NCI-H1417 treated with DMSO at 0.1 percent for 48 hours (cell line): ENCODE results near the gene CFAP45.
"Not testable (repeated sequence)": the region's sequence is repeated elsewhere in the genome, so short reads cannot be mapped to it uniquely, and the experiment has no call there.

ENCODE experiments used
- DNase-seq: peaks from one replicate; lab custom pipeline; 2025; lab: John Stamatoyannopoulos, UW

The CFAP45 gene

DNA sequence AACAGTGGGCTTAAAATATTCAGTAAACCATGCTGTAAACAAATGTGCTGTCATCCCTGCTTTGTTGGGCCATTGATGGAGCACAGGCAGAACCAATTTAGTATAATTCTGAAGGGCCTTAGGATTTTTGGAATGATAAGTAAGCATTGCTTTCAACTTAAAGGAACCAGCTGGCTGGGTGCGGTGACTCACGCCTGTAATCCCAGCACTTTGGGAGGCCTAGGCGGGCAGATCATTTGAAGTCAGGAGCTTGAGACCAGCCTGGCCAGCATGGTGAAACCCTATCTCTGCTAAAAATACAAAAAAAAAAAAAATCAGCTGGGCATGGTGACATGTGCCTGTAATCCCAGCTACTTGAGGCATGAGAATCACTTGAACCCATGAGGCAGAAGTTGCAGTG is 4.1 kb upstream of the CFAP45 start:
- DNase-seq, result not testable (repeated sequence)

GRCh38 chr1:159902541-159902940 is 2.6 kb upstream of the CFAP45 start:
- no peak for DNase-seq

DNA sequence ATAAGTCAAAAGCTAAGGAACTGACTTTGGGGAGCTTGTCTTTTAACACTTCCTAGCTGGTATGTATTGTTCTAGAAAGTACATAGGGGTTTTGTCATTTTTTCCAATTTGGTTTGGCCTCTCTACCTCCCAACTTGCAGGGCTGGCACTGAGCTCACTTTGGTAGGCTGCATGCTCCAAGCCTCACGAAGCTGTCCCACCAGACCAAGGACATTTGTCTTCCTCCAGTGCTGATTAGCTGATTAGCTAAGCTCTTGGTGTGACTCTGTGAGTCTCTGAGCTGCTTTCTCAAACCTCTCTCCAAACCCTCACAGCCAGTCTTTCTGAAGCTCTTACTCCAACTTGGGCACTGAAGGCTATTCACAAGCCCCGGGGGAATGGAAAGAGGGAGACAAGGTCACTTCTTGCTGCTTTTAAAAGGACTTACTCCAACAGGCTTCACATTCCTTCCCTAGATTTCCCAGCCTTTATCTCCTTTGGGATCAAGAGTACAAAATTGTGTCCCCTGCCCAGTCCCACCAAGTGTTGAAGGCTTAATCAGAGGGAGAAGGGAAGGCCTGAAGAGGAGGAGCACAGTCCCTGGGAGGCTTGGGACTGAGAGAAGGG is 893 bp upstream of the CFAP45 start:
- no peak for DNase-seq

- DNase-seq, result not testable (repeated sequence)
These were observed 331 bp downstream of the CFAP45 start for GRCh38 chr1:159899634-159900033.

GRCh38 chr1:159898527-159898926 is 1.4 kb downstream of the CFAP45 start:
- no peak for DNase-seq

DNA sequence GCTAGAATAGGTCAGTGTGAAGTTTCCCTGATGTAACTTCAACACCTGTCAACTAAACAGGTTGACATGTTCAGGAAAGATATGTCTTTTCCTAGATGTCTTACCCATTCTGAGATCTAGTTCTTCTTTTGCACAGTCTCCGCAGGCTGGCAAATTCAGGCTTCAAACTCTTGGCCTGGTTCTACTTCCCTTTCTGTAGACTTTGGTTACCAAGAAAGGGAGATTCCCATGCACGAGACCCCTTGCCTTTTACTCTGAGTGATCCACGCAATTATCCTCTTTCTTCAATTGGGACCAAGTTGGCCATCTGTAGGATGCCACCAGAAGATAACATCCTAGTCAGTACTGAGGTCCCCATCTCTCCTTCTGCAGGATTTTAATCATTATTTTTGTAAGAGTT is 2.0 kb downstream of the CFAP45 start:
- no peak for DNase-seq

- no peak for DNase-seq
These were observed 3.4 kb downstream of the CFAP45 start for GRCh38 chr1:159896546-159896930.

GRCh38 chr1:159895836-159896545 is 4.0 kb downstream of the CFAP45 start:
- no peak for DNase-seq

DNA sequence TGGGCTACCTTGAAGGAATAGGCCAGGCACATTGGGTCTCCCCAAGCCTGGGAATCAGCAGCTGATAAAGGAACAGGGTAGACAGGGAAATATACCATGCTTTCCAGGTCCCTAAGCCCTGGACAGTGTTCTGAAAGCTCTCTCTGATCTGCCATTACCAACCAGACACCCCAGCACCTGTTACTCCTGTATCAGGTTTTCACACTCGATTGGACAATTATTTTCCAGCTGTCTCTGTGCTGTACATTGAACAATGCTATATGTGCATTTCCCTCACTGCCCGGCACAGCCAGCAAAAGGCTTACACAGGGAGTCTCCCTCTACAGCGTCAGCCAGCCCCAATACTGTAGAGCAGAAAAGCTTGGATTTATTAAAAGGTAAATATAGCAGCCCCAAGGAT is 4.7 kb downstream of the CFAP45 start:
- DNase-seq, result peak; percentile 55

DNA sequence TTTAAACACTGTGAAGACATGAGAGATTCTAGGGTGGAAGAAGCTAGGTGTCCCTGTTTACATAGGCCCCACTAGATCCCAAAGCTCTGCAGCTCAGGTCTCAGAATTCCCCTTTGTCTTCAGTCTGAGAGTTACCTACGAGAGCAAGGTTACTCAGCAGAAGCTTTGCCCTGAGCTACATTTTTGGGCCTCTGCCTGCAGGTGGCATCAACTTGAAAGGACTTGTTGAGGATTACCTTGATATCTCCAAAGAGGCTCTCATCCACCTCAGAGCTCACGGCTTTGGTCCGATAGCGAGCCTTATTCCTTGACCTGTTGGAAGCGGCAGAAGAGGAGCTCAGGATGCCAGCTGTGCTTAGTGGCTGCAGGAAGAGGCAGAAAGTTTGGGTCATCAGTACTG is 7.0 kb downstream of the CFAP45 start:
- DNase-seq, result no peak

DNA sequence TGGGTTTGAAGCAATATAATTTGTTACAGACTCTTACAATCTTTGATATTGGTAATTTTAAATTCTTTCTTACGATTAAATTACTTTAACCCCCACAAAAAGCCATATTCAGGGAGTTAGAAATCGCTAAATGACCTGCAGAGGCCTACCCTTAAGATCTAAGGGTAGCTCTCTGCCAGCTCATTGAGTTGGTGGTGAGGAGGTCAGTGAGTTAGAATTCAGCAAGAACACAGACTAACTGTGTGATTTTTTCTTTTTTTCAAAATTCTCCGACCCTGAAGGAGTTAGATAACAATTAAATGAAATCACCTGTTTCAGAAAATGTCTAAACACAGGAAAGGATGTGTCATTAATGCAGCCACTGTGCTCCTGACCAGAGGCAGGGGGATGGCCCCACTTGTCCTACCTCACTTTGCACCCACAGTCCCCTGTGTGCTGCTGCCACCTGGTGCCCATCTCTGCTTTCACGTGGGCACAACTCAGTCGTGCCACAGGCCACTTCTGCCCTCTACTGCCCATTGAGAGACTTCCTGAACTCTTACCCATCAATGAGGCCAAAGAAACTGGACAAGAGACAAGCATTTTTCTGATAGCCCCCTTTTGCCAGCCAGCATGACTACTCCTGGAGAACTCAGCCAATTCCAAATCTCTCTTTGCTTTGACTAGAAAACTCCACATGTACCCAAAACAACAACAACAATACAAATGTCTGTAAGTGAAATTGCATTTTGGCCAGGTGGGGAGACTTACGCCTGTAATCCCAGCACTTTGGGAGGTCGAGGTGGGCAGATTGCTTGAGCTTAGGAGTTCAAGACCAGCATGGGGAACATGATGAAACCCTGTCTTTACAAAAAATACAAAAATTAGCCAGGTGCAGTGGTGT is 8.4 kb downstream of the CFAP45 start:
- peak; percentile 61 for DNase-seq

DNA sequence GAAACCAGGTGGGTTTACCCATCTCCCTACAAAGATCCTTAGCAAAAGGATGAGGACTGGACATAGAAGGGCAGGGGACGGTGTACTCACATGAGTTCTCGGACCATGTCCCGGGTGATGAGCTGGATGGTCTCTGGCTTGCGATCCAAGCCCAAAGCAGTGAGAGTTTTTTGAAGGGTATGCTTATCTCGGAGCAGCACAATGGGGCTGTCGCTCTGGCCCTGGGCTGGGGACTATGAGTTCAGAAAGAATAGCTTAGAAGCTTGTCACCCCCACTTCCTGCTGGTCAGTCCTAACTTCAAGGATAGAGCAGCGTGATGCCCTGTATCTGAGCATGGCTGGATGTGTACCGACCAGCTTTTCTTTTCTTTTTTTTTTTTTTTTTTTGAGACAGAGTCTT is 9.6 kb downstream of the CFAP45 start:
- DNase-seq, result no peak

GRCh38 chr1:159889821-159890252 is 10.1 kb downstream of the CFAP45 start:
- DNase-seq, result no peak

- DNase-seq, result no peak
These were observed 10.8 kb downstream of the CFAP45 start for GRCh38 chr1:159889202-159889601.

DNA sequence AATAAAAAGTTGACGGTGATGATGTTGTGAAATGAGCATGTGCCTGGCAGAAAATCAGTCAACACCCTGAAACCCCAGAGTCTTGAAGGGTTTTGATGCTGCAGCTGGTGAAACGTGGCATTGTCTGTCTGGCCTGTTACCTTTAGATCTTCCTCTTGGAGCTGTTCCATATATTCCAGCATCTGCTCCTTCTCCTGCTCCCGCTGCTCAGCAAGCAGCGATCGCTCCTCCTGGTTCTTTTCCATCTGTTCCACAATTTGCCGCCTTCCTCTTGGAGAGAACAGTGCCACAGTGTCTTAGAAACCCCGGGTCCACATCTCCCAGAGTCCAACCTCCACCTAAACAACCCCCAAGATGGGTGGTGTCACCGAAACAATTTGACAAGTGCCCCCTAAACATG is 15.7 kb downstream of the CFAP45 start:
- no peak for DNase-seq

DNA sequence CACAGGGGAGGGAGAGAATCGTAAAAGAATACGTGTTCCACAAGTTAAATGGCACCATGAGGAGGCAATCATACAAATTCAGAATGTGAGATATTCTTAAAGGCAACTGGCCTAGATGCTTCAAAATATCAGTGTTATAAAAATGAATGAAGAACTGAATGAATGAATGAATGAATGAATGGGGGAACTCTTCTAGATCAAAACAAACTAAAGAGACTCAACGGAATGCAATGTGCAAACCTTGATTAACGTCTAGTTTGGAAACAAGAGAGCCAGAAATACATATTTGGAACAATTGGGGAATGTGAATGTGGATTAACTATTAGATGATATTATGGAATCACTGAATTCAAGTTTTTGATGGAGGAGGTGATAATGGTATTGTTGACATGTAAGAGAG is 16.8 kb downstream of the CFAP45 start:
- DNase-seq, result no peak

DNA sequence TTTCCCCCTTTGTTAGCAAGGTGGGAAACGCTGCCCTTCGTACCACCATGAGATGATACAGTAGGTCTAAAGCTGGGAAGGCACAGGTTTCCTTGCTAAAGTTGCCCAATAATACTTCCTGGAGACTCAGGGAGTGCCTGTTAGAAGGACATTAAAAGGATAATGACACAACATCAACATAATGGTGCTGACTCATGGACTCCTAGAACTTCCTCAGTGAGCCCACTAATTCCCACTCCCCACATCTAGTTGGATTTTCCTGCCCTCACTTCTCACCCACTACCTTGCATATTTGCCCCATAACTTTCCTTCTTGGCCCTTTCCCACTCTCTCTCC is 17.5 kb downstream of the CFAP45 start:
- DNase-seq, result no peak

- peak; percentile 72 for DNase-seq
These were observed 18.1 kb downstream of the CFAP45 start for GRCh38 chr1:159881622-159882526.

GRCh38 chr1:159880430-159880829 is 19.5 kb downstream of the CFAP45 start:
- DNase-seq, result no peak

- no peak for DNase-seq
These were observed 20.0 kb downstream of the CFAP45 start for GRCh38 chr1:159879977-159880376.

DNA sequence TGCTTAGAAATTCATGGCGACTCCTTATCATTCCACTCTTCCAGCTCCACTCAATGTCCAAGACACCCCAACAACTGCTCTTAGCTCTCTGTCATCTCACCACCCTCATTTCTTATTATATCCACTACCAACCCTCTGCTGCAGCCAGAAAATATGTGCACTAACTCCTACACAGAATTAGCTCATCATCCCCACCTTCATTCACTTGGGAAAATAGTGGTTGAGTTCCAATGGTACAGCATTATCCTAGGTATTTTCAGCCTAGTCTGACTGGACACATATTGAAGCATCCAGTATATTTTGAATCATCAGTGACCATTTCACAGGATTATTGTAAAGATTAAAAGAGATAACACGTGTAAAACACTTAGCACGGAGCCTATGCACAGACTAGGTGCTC is 20.8 kb downstream of the CFAP45 start:
- no peak for DNase-seq
